Loucy (cell line): ENCODE data around the gene STH.

Experiments used
- H2AFZ ChIP-seq: fragments of 200-600 bp; sonication (generic); 2 replicates; pipeline ENCODE4 v1.6.0; 2016; ENCODE audit warnings: antibody characterized with exemption, mild to moderate bottlenecking, low read length, moderate library complexity
- H3F3A ChIP-seq: fragments of 200-600 bp; 2 replicates; pipeline ENCODE4 v1.6.0; 2016; ENCODE audit warnings: antibody characterized with exemption, low read depth, mild to moderate bottlenecking
- H3K27me3 ChIP-seq: fragments of 200-600 bp; sonication (generic); 2 replicates; pipeline ENCODE4 v1.6.1; 2014; ENCODE audit warnings: low read length, mild to moderate bottlenecking; ENCODE audit not compliant: insufficient read depth, poor library complexity, severe bottlenecking
- H3K36me3 ChIP-seq: fragments of 200-600 bp; sonication (generic); 2 replicates; pipeline ENCODE4 v1.6.1; 2016; ENCODE audit warnings: low read length; ENCODE audit not compliant: insufficient read depth
- H3K4me1 ChIP-seq: fragments of 200-600 bp; sonication (generic); 2 replicates; pipeline ENCODE4 v1.5.1; 2014; ENCODE audit warnings: low read length, mild to moderate bottlenecking; ENCODE audit not compliant: insufficient read depth, poor library complexity, severe bottlenecking
- H3K4me2 ChIP-seq: fragments of 200-600 bp; sonication (generic); 2 replicates; pipeline ENCODE4 v1.6.0; 2014; ENCODE audit warnings: antibody characterized with exemption, low read length, low read depth, mild to moderate bottlenecking; ENCODE audit not compliant: poor library complexity, severe bottlenecking
- H3K4me3 ChIP-seq: fragments of 200-600 bp; sonication (generic); 2 replicates; pipeline ENCODE4 v1.5.1; 2014; ENCODE audit warnings: low read length, mild to moderate bottlenecking, mixed read lengths; ENCODE audit not compliant: poor library complexity, severe bottlenecking
- H3K79me2 ChIP-seq: fragments of 200-600 bp; sonication (generic); 2 replicates; pipeline ENCODE4 v1.6.1; 2014; ENCODE audit warnings: low read length; ENCODE audit not compliant: insufficient read depth
- H3K9ac ChIP-seq: fragments of 200-600 bp; sonication (generic); 2 replicates; pipeline ENCODE4 v1.6.0; 2014; ENCODE audit warnings: mild to moderate bottlenecking, low read depth, low read length, moderate library complexity; ENCODE audit not compliant: poor library complexity, severe bottlenecking
- H3K9me2 ChIP-seq: fragments of 200-600 bp; sonication (generic); replicated peaks from 2 replicates; pipeline ENCODE4 v1.6.1; 2016; ENCODE audit warnings: low read depth, low read length, mixed read lengths
- H3K9me3 ChIP-seq: fragments of 200-600 bp; sonication (generic); 2 replicates; pipeline ENCODE4 v1.6.1; 2014; ENCODE audit warnings: mild to moderate bottlenecking, antibody characterized with exemption, low read length, low read depth; ENCODE audit not compliant: insufficient read depth
- H4K20me1 ChIP-seq: fragments of 200-600 bp; sonication (generic); 2 replicates; pipeline ENCODE4 v1.6.0; 2014; ENCODE audit warnings: antibody characterized with exemption, low read length, mild to moderate bottlenecking; ENCODE audit not compliant: insufficient read depth, poor library complexity, severe bottlenecking
- EZH2phosphoT487 ChIP-seq: fragments of 200-600 bp; IDR thresholded peaks from 2 replicates; pipeline ENCODE4 v1.6.1; 2018; ENCODE audit warnings: antibody characterized with exemption, mild to moderate bottlenecking, moderate library complexity, borderline replicate concordance
- TF ChIP-seq, protein P1 (sequence below): fragments of 200-600 bp; sonication (generic); conservative IDR thresholded peaks from 2 replicates; pipeline ENCODE4 v1.5.1; 2014; ENCODE audit warnings: mild to moderate bottlenecking, antibody characterized with exemption, low read length

The STH gene

DNA sequence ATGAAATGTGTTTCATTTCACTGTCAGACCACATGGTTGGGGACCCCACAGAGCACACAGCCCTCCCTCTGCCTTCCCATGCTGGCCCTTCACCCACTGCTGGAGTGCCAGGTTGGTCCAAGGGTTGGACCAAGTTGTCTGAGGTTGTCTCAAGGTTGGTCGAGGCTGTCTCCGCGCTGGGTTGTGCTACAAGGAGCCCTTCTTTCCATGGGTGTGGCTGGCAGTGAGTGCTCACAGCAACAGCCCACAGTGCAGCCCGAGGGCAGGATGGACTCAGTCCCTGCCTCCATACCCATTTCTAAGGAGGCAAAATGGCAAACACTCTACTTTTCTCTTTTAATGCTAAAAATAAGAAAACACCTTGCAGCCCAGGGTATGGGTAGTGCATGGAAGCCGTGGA, 35.8 kb upstream of the STH start:
- Histone ChIP-seq H3K4me1 (no peaks in the 10 kb centered on the region), H3K9ac (no peak overlapping the region), H2AFZ (no peak overlapping the region), H4K20me1 (no peaks in the 10 kb centered on the region), H3K36me3 (no peaks in the 10 kb centered on the region), H3K9me2 (no peaks in the 10 kb centered on the region), H3K79me2 (no peaks in the 10 kb centered on the region), H3K27me3 (no peaks in the 10 kb centered on the region), H3K4me2 (no peak overlapping the region), H3K4me3 (no peak overlapping the region), H3K9me3 (no peaks in the 10 kb centered on the region), H3F3A (no peaks in the 10 kb centered on the region)
- no peak for TF ChIP-seq EZH2phosphoT487
- TF ChIP-seq, protein P1, sequence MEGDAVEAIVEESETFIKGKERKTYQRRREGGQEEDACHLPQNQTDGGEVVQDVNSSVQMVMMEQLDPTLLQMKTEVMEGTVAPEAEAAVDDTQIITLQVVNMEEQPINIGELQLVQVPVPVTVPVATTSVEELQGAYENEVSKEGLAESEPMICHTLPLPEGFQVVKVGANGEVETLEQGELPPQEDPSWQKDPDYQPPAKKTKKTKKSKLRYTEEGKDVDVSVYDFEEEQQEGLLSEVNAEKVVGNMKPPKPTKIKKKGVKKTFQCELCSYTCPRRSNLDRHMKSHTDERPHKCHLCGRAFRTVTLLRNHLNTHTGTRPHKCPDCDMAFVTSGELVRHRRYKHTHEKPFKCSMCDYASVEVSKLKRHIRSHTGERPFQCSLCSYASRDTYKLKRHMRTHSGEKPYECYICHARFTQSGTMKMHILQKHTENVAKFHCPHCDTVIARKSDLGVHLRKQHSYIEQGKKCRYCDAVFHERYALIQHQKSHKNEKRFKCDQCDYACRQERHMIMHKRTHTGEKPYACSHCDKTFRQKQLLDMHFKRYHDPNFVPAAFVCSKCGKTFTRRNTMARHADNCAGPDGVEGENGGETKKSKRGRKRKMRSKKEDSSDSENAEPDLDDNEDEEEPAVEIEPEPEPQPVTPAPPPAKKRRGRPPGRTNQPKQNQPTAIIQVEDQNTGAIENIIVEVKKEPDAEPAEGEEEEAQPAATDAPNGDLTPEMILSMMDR, result no peak

DNA sequence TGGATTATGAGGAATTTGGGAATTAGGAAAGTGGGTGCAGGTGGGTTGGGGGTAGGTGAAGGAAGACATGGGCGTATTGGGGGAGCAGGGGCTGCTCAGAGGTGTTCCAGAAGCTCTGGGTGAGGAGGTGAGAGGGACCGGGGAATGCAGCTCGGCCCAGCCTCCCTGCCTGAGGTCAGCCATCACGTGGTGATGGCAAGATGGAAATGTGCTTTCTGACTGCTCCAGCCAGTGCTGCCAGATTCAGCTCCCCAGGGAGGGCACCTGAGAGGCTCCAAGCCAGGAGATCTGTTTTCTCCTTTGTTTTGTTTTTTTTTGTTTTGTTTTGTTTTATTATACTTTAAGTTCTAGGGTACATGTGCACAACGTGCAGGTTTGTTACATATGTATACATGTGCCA, 35.2 kb upstream of the STH start:
- H3K9ac ChIP-seq, result no peak overlapping the region
- H3K9me3 ChIP-seq, result no peaks in the 10 kb centered on the region
- no peaks in the 10 kb centered on the region for H3K4me1 ChIP-seq
- no peaks in the 10 kb centered on the region for H3K27me3 ChIP-seq
- no peak overlapping the region for H2AFZ ChIP-seq
- TF ChIP-seq, protein P1, result no peak
- TF ChIP-seq EZH2phosphoT487, result no peak
- H3K4me2 ChIP-seq, result no peak overlapping the region
- H3K4me3 ChIP-seq, result no peak overlapping the region
- no peaks in the 10 kb centered on the region for H4K20me1 ChIP-seq
- H3K9me2 ChIP-seq, result no peaks in the 10 kb centered on the region
- H3K79me2 ChIP-seq, result no peaks in the 10 kb centered on the region
- no peaks in the 10 kb centered on the region for H3K36me3 ChIP-seq
- H3F3A ChIP-seq, result no peaks in the 10 kb centered on the region

DNA sequence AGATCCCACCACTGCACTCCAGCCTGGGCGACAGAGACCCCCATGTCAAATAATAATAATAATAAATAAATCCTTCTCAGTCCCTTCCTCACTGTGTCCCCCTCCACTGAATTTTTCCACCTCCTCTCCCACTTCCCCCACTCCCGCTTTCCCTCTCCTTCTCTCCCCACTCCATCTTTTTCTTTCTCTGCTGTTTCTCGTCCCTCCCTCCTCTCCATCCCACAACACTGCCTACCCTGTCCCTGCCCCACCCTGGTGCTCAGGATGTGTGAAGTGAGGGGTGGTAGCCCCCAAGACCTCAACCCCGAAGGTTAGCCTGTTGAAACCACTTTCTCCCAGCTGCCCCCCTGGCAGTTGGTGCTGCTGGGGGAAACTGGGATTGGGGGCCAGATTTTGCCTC, 34.4 kb upstream of the STH start:
- H4K20me1 ChIP-seq, result no peaks in the 10 kb centered on the region
- H3F3A ChIP-seq, result no peaks in the 10 kb centered on the region
- no peaks in the 10 kb centered on the region for H3K27me3 ChIP-seq
- no peak for TF ChIP-seq EZH2phosphoT487
- no peak overlapping the region for H3K4me3 ChIP-seq
- no peaks in the 10 kb centered on the region for H3K36me3 ChIP-seq
- no peak overlapping the region for H3K9ac ChIP-seq
- H3K4me2 ChIP-seq, result no peak overlapping the region
- no peaks in the 10 kb centered on the region for H3K4me1 ChIP-seq
- no peaks in the 10 kb centered on the region for H3K9me3 ChIP-seq
- H3K79me2 ChIP-seq, result no peaks in the 10 kb centered on the region
- H3K9me2 ChIP-seq, result no peaks in the 10 kb centered on the region
- H2AFZ ChIP-seq, result no peak overlapping the region

DNA sequence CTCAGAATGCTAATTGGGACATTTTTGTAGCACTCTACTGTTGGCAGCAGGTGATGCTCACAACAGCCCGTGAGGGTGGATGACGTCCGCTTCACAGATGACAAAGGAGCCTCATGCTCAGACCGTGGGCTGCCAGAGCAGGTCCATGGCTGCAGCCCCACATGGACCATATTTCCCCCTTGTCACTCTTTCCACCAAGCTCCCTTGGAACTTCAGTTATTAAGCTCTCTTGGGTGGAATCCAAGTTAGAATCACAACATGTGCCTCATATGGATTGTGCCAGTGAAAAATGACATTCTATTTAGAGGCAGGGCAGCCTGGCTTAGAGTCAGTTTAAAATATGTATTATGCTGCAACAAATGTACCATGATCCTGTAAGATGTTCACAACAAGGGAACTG, 33.2 kb upstream of the STH start:
- Histone ChIP-seq H3F3A (no peaks in the 10 kb centered on the region), H3K4me2 (no peak overlapping the region), H3K79me2 (no peaks in the 10 kb centered on the region), H4K20me1 (no peaks in the 10 kb centered on the region), H3K4me1 (no peaks in the 10 kb centered on the region), H3K36me3 (no peaks in the 10 kb centered on the region), H2AFZ (no peak overlapping the region), H3K9ac (no peak overlapping the region), H3K4me3 (no peak overlapping the region), H3K9me2 (no peaks in the 10 kb centered on the region), H3K27me3 (no peaks in the 10 kb centered on the region), H3K9me3 (no peaks in the 10 kb centered on the region)
- TF ChIP-seq, protein P1, result no peak
- TF ChIP-seq EZH2phosphoT487, result no peak
